SK-N-SH treated with all-trans-retinoic acid at 6 μM for 48 hours (cell line): ENCODE data around the gene TADA2B.

ENCODE experiments used
- ATAC-seq: fragments of 200-7000 bp; cut with Tn5 transposase; 3 replicates; pipeline ENCODE4 v1.9.1; 2020; ENCODE audit warnings: mild to moderate bottlenecking, moderate library complexity
- CSDC2 ChIP-seq: fragments of 250-450 bp; sonication (Bioruptor Pico); IDR thresholded peaks from 2 replicates; pipeline ENCODE4 v1.5.0; 2020; ENCODE audit warnings: mild to moderate bottlenecking, moderate library complexity
- ESRRG ChIP-seq: fragments of 250-450 bp; sonication (Bioruptor Pico); IDR thresholded peaks from 2 replicates; pipeline ENCODE4 v1.6.1; 2021; ENCODE audit warnings: mild to moderate bottlenecking
- GLIS3 ChIP-seq: fragments of 250-450 bp; sonication (Bioruptor Pico); IDR thresholded peaks from 2 replicates; pipeline ENCODE4 v1.5.0; 2020; ENCODE audit warnings: mild to moderate bottlenecking, moderate library complexity
- ISL1 ChIP-seq: fragments of 250-450 bp; sonication (Bioruptor Pico); IDR thresholded peaks from 2 replicates; pipeline ENCODE4 v2.1.2; 2022; ENCODE audit warnings: mild to moderate bottlenecking, moderate library complexity
- OSR1 ChIP-seq: fragments of 250-450 bp; sonication (Bioruptor Pico); IDR thresholded peaks from 2 replicates; pipeline ENCODE4 v1.8.0; 2022; ENCODE audit warnings: moderate library complexity, mild to moderate bottlenecking, inconsistent platforms
- PPARA ChIP-seq: fragments of 250-450 bp; sonication (Bioruptor Pico); IDR thresholded peaks from 2 replicates; pipeline ENCODE4 v1.5.0; 2020; ENCODE audit warnings: mild to moderate bottlenecking, borderline replicate concordance
- RARB ChIP-seq: fragments of 250-450 bp; sonication (Bioruptor Pico); IDR thresholded peaks from 2 replicates; pipeline ENCODE4 v1.8.0; 2021; ENCODE audit warnings: mild to moderate bottlenecking, moderate library complexity
- SNAI2 ChIP-seq: fragments of 250-450 bp; sonication (Bioruptor Pico); IDR thresholded peaks from 2 replicates; pipeline ENCODE4 v1.5.0; 2020; ENCODE audit warnings: mild to moderate bottlenecking, moderate library complexity
- TCF4 ChIP-seq: fragments of 250-450 bp; sonication (Bioruptor Pico); IDR thresholded peaks from 2 replicates; pipeline ENCODE4 v1.8.0; 2021; ENCODE audit warnings: mild to moderate bottlenecking, moderate library complexity, borderline replicate concordance
- ZC3H10 ChIP-seq: fragments of 250-450 bp; sonication (Bioruptor Pico); IDR thresholded peaks from 2 replicates; pipeline ENCODE4 v1.5.1; 2021; ENCODE audit warnings: mild to moderate bottlenecking, moderate library complexity
- ZFP3 ChIP-seq: fragments of 250-450 bp; sonication (Bioruptor Pico); IDR thresholded peaks from 2 replicates; pipeline ENCODE4 v1.5.0; 2020; ENCODE audit warnings: mild to moderate bottlenecking, moderate library complexity
- ZFP30 ChIP-seq: fragments of 450-650 bp; formaldehyde crosslinking; IDR thresholded peaks from 2 replicates; pipeline ENCODE4 v1.5.0; 2022; ENCODE audit warnings: mild to moderate bottlenecking, moderate library complexity
- ZNF70 ChIP-seq: fragments of 450-650 bp; formaldehyde crosslinking; IDR thresholded peaks from 2 replicates; pipeline ENCODE4 v1.5.0; 2020; ENCODE audit warnings: mild to moderate bottlenecking, moderate library complexity
- ZNF8 ChIP-seq: fragments of 450-650 bp; formaldehyde crosslinking; IDR thresholded peaks from 2 replicates; pipeline ENCODE4 v1.5.0; 2020; ENCODE audit warnings: mild to moderate bottlenecking, moderate library complexity
- TF ChIP-seq, protein P1 (sequence below): fragments of 250-450 bp; sonication (Bioruptor Pico); IDR thresholded peaks from 2 replicates; pipeline ENCODE4 v1.8.0; 2020; ENCODE audit warnings: mild to moderate bottlenecking, moderate library complexity, borderline replicate concordance
- TF ChIP-seq, protein P2 (sequence below): fragments of 250-450 bp; sonication (Bioruptor Pico); IDR thresholded peaks from 2 replicates; pipeline ENCODE4 v1.5.1; 2021; ENCODE audit warnings: mild to moderate bottlenecking, moderate library complexity
- TF ChIP-seq, protein P3 (sequence below): fragments of 250-450 bp; sonication (Bioruptor Pico); IDR thresholded peaks from 2 replicates; pipeline ENCODE4 v1.5.1; 2020; ENCODE audit warnings: low read depth, mild to moderate bottlenecking, moderate library complexity
- TF ChIP-seq, protein P4 (sequence below): fragments of 250-450 bp; sonication (Bioruptor Pico); IDR thresholded peaks from 2 replicates; pipeline ENCODE4 v1.8.0; 2021; ENCODE audit warnings: low read depth, mild to moderate bottlenecking, moderate library complexity, borderline replicate concordance
- TF ChIP-seq, protein P5 (sequence below): fragments of 250-450 bp; sonication (Bioruptor Pico); IDR thresholded peaks from 2 replicates; pipeline ENCODE4 v1.5.0; 2020; ENCODE audit warnings: mild to moderate bottlenecking, moderate library complexity

TADA2B gene

DNA sequence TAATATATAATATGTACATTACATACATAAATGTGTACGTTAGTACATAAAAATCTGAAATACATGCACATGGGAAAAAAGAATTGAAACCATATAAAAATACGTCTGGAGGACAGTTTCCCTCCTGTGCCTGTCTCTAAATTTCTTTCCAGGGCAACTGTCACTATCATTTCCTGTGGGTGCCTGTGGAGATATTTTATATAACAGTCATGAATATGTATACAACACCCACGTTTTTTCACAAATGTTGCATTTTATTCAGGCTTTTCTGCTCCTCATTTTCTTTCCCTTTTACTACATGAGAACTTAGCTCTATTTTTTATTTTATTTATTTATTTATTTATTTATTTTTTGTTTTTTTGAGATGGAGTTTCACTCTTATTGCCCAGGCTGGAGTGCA is 48.9 kb downstream of the TADA2B start:
- no peak for ATAC-seq
- no peak for TF ChIP-seq ZFP3
- no peak for TF ChIP-seq ZC3H10 (CRISPR knock-in tag)
- no peak for TF ChIP-seq PPARA
- no peak for TF ChIP-seq TCF4 (CRISPR knock-in tag)
- TF ChIP-seq CSDC2 (CRISPR knock-in tag), result no peak

DNA sequence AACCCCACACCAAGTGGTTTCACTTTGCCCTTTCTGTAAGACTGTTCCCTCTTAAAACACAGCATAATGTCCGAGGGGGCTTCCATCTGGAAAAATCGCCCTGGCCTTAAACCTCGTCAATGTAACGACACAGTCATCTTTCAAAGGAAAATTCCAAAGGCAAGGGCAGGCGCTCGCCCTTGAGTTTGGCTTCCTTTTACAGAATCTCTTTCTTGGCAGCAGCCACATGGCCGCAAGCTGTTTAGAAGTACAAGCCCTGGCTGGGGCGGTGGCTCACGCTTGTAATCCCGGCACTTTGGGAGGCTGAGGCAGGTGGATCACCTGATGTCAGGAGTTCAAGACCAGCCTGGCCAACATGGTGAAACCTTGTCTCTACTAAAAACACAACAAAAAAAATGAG is 51.7 kb downstream of the TADA2B start:
- TF ChIP-seq SNAI2 (CRISPR knock-in tag) (no peak), CSDC2 (CRISPR knock-in tag) (no peak), ZNF8 (CRISPR knock-in tag) (no peak), ZFP3 (no peak), ZFP30 (CRISPR knock-in tag) (no peak), ZNF70 (CRISPR knock-in tag) (no peak), GLIS3 (CRISPR knock-in tag) (no peak), OSR1 (CRISPR knock-in tag) (no peak), RARB (no peak), PPARA (no peak), ESRRG (CRISPR knock-in tag) (no peak), ISL1 (no peak)
- TF ChIP-seq, protein P1, sequence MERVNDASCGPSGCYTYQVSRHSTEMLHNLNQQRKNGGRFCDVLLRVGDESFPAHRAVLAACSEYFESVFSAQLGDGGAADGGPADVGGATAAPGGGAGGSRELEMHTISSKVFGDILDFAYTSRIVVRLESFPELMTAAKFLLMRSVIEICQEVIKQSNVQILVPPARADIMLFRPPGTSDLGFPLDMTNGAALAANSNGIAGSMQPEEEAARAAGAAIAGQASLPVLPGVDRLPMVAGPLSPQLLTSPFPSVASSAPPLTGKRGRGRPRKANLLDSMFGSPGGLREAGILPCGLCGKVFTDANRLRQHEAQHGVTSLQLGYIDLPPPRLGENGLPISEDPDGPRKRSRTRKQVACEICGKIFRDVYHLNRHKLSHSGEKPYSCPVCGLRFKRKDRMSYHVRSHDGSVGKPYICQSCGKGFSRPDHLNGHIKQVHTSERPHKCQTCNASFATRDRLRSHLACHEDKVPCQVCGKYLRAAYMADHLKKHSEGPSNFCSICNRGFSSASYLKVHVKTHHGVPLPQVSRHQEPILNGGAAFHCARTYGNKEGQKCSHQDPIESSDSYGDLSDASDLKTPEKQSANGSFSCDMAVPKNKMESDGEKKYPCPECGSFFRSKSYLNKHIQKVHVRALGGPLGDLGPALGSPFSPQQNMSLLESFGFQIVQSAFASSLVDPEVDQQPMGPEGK (CRISPR knock-in tag), result no peak
- TF ChIP-seq, protein P2, sequence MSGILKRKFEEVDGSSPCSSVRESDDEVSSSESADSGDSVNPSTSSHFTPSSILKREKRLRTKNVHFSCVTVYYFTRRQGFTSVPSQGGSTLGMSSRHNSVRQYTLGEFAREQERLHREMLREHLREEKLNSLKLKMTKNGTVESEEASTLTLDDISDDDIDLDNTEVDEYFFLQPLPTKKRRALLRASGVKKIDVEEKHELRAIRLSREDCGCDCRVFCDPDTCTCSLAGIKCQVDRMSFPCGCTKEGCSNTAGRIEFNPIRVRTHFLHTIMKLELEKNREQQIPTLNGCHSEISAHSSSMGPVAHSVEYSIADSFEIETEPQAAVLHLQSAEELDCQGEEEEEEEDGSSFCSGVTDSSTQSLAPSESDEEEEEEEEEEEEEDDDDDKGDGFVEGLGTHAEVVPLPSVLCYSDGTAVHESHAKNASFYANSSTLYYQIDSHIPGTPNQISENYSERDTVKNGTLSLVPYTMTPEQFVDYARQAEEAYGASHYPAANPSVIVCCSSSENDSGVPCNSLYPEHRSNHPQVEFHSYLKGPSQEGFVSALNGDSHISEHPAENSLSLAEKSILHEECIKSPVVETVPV (CRISPR knock-in tag), result no peak
- TF ChIP-seq, protein P3, sequence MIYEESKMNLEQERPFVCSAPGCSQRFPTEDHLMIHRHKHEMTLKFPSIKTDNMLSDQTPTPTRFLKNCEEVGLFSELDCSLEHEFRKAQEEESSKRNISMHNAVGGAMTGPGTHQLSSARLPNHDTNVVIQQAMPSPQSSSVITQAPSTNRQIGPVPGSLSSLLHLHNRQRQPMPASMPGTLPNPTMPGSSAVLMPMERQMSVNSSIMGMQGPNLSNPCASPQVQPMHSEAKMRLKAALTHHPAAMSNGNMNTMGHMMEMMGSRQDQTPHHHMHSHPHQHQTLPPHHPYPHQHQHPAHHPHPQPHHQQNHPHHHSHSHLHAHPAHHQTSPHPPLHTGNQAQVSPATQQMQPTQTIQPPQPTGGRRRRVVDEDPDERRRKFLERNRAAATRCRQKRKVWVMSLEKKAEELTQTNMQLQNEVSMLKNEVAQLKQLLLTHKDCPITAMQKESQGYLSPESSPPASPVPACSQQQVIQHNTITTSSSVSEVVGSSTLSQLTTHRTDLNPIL (CRISPR knock-in tag), result no peak
- no peak for ATAC-seq

DNA sequence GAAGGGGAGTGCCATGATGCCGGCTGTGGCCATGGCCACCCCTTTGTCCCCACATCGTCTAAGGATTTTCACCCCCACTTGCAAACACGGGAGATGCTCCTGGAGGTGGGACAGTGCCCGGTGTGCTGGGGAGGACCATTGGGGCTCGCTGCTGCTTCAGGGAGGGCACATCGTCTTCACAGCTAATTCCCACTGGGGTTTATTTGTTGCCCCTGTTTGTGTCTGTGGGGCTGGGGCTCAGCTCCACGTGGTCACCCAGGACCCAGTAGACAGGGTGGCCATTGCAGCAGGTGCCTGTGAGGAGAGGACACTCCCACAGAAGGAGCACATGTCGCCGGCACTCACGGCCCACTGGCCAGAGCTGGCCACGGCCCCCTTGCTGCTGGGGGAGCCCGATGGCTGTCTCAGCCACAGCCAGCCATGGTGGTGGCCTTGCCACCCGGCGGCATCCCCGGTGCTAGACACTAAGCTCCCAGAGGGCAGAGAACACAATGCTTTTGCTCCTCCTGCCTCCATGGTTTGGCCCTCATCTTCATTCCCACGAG is 52.5 kb downstream of the TADA2B start:
- TF ChIP-seq TCF4 (CRISPR knock-in tag) (no peak), CSDC2 (CRISPR knock-in tag) (no peak), PPARA (no peak), RARB (no peak), ZFP30 (CRISPR knock-in tag) (no peak)
- TF ChIP-seq, protein P4, sequence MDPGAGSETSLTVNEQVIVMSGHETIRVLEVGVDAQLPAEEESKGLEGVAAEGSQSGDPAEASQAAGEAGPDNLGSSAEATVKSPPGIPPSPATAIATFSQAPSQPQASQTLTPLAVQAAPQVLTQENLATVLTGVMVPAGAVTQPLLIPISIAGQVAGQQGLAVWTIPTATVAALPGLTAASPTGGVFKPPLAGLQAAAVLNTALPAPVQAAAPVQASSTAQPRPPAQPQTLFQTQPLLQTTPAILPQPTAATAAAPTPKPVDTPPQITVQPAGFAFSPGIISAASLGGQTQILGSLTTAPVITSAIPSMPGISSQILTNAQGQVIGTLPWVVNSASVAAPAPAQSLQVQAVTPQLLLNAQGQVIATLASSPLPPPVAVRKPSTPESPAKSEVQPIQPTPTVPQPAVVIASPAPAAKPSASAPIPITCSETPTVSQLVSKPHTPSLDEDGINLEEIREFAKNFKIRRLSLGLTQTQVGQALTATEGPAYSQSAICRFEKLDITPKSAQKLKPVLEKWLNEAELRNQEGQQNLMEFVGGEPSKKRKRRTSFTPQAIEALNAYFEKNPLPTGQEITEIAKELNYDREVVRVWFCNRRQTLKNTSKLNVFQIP, result no peak
- TF ChIP-seq, protein P2 (CRISPR knock-in tag), result no peak
- TF ChIP-seq, protein P5, sequence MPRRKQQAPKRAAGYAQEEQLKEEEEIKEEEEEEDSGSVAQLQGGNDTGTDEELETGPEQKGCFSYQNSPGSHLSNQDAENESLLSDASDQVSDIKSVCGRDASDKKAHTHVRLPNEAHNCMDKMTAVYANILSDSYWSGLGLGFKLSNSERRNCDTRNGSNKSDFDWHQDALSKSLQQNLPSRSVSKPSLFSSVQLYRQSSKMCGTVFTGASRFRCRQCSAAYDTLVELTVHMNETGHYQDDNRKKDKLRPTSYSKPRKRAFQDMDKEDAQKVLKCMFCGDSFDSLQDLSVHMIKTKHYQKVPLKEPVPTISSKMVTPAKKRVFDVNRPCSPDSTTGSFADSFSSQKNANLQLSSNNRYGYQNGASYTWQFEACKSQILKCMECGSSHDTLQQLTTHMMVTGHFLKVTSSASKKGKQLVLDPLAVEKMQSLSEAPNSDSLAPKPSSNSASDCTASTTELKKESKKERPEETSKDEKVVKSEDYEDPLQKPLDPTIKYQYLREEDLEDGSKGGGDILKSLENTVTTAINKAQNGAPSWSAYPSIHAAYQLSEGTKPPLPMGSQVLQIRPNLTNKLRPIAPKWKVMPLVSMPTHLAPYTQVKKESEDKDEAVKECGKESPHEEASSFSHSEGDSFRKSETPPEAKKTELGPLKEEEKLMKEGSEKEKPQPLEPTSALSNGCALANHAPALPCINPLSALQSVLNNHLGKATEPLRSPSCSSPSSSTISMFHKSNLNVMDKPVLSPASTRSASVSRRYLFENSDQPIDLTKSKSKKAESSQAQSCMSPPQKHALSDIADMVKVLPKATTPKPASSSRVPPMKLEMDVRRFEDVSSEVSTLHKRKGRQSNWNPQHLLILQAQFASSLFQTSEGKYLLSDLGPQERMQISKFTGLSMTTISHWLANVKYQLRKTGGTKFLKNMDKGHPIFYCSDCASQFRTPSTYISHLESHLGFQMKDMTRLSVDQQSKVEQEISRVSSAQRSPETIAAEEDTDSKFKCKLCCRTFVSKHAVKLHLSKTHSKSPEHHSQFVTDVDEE (CRISPR knock-in tag), result no peak

More for the DNA sequence above, 52.5 kb downstream of the TADA2B start:
- no peak for ATAC-seq
